Measurements from ENCODE around the gene TANGO2.

DNA sequence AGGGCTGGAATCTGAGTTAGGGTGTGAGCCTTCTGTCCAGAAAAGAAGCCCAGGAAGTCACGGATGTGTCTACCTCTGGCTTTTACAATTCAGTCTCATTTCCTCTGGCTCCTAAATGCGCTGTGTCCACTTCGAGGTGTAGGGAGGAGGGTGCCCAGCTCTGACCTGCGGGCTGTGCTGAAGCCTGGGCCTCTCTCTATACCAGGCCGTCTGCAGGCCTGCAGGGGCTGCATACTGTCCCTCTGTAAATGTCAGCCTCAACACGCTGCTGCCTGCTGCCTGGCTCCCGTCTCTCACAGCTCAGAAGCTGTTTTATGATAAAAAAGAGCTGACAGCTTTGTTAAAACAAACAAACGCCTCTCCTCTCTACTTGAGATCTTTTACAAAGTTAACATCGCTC lies 18.8 kb upstream of the TANGO2 start:
- no peak for TF ChIP-seq CTCF (IDR thresholded peaks at IDR 0.05 in 8 of 11, conservative IDR thresholded peaks at IDR 0.05 in 3 of 11)
- no peak for TF ChIP-seq POLR2AphosphoS5 (IDR thresholded peaks at IDR 0.05)
